ENCODE data around the gene TCEANC2.
"Not testable (repeated sequence)": the region's sequence is repeated elsewhere in the genome, so short reads cannot be mapped to it uniquely, and the experiment has no call there.

- TF ChIP-seq, protein P1, sequence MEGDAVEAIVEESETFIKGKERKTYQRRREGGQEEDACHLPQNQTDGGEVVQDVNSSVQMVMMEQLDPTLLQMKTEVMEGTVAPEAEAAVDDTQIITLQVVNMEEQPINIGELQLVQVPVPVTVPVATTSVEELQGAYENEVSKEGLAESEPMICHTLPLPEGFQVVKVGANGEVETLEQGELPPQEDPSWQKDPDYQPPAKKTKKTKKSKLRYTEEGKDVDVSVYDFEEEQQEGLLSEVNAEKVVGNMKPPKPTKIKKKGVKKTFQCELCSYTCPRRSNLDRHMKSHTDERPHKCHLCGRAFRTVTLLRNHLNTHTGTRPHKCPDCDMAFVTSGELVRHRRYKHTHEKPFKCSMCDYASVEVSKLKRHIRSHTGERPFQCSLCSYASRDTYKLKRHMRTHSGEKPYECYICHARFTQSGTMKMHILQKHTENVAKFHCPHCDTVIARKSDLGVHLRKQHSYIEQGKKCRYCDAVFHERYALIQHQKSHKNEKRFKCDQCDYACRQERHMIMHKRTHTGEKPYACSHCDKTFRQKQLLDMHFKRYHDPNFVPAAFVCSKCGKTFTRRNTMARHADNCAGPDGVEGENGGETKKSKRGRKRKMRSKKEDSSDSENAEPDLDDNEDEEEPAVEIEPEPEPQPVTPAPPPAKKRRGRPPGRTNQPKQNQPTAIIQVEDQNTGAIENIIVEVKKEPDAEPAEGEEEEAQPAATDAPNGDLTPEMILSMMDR (IDR thresholded peaks at IDR 0.05; ENCODE audit: low read depth, low read length, poor library complexity, severe bottlenecking) = not testable (repeated sequence)
- TF ChIP-seq EZH2phosphoT487 (IDR thresholded peaks at IDR 0.05; ENCODE audit: borderline replicate concordance, low read length) = not testable (repeated sequence)
These were observed 33.7 kb upstream of the TCEANC2 start for GRCh38 chr1:54019562-54020176.

Data from DOHH2 (cell line).